HuH-7.5 (cell line): Measurements from ENCODE around the gene NSD2.

Experiments used
- DNase-seq: peaks from one replicate; pipeline ENCODE4 v3.0.0; 2011; ENCODE audit warnings: low spot score

NSD2 gene

DNA sequence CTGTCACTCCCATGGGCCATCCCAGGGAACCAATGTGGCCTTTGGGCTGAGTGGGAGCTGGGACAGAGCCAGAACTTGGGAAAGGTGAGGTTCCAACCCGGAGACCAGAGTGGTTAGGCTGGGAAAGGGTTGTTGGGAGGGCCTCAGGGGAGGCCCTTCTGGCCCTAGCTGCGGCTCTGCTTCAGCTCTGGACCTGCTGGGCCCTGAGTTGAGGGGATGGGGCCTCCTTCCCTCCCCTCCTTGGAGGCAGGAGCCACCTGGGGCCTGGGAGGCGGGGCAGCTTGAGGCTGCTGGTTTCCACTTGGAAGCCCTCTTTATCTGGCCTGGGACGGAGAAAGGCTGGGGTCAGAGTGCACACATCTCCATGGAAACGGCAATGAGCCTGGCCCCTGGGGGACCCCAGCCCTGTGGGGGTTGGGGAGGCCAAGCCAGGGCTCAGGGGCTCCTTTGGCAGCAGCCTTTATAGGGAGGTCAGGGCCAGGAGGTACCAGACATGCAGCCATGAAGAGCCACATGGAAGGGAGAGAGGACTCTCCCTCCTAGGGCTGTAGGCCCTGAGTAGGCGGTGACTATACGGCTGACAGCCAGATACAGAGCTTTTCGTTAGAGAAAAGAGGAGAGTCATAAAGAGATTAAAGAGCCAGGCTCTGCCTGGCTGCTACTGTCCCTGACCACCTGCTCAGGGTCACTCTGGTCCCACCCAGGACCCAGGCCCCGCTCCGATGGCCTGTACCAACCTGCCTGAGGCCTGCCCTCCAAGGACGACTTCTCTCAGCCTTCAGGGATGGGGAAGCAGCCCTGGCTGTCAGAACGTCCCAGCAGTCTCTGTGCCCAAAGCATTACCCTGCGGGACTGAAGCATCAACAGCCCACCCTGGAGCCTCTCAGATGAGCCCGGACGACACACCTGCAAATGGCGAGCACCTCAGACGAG, 6.9 kb upstream of the NSD2 start:
- no peak for DNase-seq

DNA sequence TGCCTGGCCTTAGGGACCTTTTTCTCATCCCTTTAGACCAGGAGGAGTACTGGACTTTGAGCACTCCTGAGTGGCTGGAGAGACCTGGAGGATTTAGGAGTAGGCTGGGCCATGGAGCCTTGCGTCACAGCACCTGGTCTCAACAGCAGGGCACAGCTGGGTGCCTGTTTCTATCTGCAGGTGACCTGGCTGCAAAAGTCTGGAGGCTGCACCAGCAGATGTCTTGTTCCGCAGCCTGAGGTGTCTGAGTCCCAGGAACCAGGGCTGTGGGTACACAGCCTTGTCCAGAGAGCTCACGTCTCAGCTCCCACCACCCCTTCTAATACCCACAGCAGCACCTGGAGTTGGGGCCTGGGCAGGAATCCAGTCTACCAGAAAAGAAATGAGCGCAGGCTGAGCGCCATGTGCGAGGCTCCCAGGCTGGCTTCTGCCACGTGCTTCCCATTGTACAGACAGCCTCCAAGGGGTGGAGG, 5.0 kb upstream of the NSD2 start:
- DNase-seq, result no peak

DNA sequence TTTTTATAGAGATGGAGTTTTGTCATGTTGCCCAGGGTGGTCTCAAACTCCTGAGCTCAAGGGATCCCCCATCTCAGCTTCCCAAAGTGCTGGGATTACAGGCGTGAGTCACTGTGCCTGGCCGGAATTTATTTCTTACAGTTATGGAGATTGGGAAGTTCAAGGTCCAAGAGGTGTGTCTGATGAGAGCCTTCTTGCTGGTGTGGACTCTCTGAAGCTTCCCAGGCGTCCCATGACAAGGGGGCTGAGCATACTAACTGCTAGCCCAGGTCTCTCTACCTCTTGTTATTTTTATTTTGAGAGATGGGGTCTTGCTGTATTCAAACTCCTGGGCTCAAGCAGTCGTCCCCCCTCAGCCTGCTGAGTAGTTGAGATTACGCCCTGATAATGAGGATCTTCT, 2.9 kb upstream of the NSD2 start:
- DNase-seq, result peak; percentile 57

DNA sequence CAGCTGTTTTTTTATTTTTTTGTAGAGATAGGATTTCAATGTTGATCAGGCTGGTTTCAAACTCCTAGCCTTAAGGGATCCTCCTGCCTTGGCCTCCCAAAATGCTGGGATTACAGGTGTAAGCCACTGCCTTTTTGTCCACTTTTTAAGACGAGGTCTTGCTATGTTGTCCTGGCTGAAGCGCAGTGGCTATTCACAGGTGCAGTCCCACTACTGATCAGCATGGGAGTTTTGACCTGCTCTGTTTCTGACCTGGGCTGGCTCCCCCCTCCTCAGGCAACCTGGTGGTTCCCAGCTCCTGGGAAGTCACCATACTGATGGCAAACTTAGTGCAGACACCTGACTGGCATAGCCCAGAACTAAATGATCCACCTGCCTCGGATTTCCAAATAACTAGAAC, 2.3 kb upstream of the NSD2 start:
- no peak for DNase-seq

DNA sequence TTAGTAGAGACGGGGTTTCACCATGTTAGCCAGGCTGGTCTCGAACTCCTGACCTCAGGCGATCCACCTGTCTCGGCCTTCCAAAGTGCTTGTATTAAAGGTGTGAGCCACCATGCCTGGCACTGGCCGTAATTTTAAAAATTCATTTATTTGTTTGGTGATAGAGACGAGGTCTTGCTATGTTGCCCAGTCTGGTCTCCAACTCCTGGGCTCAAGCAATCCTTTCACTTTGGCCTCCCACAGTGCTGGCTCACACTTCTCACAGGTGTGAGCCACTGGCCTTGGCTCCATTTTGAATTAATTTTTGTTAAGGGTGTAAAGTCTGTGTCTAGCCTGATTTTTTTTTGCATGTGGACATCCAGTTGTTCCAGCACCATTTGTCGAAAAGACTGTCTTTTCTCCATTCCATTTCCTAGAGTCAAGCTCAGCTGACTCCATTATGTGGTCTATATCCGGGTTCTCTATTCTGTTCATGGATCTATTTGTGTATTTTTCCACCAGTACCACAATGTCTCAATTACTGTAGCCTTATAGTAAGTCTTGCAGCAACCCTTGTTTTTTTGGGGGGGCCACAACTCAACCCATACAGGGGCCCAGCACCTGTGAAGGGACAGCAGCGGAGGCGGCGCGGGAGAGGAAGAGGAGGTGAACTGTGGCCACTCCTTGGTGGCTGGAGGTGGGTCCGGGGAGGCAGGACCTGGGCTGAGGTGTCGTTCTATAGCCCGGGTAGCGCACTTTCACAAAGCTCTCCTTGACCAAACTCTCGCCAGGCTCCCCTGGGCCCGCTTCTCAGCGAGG, 1.5 kb upstream of the NSD2 start:
- DNase-seq, result peak; percentile 68

DNA sequence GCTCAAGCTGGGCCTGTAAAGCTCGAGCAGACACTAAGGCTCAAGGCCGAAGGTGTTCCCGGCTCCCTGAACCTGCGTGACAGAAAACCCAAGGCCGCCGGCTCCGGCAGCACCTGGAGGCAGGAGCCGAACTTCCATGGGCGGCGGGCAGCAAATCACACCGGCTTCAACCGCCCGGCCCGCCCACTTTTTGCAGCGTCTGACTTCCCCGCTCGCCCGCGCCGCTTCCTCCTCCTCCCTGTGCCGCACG, 940 bp upstream of the NSD2 start:
- peak; percentile 87 for DNase-seq

DNA sequence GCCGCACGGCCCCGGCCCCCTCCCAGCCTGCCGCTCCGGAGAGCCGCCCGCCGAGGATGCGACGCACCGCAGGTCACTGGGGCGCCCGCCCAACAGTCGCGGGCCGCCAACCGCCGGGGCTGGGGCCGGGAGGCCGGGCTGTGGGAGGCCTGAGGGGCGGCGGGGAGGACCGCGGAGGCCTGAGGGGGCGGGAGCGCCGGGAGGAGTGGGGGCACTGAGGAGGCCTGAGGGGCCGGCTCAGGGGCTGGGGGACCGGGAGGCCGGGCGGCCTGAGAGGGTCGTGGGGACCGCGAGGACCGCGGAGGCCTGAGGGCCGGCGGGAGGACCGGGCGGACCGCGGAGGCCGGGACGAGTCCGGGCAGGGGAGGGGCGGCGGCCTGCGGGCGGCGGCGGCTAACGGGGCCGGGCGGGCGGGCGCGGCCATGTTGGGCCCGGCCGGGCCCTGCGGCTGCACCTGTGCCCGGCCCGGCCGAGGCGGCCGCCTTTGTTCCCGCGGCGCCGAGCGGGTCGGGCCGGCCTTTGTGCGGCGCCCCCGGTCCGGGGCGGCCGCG, 353 bp downstream of the NSD2 start:
- DNase-seq, result peak; percentile 67

DNA sequence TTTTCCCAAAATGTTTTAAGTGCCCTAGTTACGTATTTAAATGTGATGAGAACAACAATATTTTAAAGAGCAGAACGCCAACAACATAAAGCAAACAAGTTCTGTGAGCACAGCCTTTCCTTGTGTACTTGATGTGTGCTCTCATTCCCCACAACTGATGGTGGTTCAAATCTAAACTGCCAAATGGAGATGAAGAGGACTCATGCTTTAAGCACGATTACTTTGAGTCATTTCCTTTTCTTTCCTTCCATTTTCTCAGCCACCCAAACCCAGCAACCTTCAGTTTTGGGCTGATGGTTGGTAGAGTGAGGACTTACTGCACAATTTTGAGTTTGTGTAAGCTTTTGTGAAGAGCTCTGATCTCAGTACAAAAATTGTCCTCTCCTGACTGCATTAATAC, 1.7 kb downstream of the NSD2 start:
- DNase-seq, result no peak

DNA sequence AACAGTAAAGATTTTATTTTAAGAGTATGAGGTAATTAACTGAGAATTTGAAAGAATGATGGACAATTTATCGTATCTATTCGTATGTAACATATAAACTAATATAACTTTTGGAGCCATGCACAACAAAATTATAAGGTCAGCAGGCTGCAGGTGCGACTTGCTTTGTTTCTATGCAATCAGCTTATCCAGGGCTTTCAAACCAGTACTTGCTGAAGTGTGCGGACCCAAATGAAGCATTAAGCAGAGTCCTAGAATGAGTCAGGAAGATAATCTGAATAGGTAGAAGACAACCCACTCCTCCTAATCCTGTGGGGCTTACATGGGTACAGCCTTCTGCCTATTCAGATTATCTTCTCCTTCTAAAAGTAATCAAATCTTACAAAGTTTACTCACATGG, 2.1 kb downstream of the NSD2 start:
- no peak for DNase-seq

DNA sequence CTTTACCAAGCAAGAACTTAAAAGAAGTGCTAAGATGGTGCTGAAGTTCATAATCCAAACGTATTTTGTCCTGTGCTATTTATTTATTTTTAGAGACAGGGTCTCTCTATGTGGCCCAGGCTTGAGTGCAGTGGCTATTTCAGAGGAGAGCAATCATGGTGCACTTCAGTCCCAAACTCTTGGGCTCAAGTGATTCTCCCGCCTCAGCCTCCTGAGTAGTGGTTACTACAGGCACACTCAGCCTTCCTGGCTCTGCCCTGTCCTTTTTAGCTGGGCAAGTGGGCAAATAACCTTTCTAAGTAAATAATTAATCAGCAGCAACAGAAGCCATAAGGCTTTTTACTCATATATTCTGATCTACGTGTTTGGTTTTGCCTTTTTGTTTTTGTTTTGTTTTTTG, 2.6 kb downstream of the NSD2 start:
- no peak for DNase-seq

DNA sequence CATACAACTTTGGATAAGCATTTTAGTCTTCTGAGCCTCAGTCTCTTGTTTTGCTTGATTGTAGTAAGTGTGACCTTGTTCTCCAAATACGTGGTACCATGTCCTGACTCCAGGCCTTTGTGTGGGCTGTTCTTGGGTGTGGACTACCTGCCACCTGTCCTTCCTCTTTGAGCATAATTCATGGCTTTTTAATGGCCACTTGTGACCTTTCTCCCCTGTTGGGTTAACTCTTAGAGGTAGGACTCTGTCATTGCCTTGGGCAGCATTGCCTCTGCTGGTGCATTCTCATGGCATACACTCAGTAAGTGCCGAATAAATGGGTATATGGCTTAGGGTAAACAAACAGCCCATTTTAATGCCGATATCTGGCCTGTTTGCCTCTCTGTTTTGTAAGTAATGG, 3.0 kb downstream of the NSD2 start:
- no peak for DNase-seq

DNA sequence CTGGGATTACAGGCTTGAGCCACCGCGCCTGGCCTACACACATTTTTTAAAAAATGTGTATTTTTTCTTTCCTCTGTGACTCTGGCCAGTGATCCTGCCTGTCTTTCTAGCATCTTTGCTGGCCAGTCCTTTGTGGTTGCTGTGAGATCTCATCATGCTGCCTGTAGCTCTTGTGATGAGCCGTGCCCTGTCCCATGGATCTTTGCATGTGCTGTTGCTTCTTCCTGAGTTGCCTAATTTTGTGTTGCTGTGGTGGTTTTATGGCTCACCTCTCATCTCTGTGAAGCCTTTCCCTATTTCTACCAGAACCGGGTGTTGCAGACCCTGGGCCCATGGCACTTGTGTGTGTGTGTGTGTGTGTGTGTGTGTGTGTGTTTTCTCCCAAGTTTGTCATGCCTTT, 8.3 kb downstream of the NSD2 start:
- DNase-seq, result no peak

DNA sequence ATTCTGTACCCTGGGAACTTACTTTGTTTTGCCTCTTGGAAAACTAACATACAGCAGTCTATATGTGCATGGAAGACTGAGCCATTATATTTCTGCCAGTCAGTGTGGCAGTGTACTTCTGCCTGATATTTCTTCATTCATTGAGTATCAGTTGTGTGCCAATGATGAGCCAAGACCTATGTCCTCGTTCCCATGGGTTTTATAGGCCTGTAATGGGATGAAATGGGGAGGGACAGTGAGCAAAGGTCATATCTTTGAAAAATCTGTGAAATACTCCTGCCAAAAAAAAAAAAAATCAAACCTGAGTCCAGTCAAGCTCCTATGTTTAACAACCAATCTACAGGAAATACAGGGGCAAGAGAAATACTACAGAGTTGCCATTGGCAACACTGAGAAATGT, 9.1 kb downstream of the NSD2 start:
- no peak for DNase-seq

DNA sequence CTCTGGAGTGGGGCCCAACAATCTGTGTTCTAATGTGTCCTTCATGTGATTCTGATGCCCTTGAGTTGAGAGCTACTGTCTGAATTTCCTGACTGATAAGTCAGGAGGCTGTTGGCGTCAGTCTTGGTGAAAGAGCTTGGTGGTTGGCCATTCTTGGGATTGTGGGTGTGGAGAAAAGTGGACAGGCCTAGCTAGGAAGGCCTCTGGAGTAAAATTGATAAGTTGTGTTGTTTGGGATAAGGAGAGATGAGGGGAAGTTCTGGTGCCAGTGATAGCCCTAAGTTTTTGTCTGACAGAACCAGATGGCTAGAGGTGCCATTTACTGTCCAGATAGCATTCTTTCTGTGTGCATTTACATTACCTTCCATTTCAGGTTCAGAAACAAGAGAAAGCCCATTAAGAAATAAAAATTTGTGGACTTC, 11.7 kb downstream of the NSD2 start:
- DNase-seq, result no peak

DNA sequence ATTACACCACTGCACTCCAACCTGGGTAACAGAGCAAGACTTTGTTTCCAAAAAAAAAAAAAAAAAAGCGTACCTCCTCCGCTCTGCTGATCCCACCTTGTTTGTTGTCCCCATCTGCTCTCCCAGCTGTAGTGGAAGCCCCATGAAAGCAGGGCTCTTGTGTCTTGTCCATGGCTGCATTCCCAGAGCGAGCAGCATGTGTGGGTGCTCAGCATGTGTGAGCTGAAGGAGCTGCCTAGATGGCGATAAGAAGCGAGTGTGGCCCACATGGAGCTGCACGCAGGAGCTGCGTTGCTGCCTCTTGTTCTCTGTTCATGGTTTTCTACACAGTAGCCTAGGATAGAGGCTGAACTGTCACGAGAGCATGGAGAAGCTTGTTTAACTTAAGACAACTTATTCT, 12.4 kb downstream of the NSD2 start:
- no peak for DNase-seq

DNA sequence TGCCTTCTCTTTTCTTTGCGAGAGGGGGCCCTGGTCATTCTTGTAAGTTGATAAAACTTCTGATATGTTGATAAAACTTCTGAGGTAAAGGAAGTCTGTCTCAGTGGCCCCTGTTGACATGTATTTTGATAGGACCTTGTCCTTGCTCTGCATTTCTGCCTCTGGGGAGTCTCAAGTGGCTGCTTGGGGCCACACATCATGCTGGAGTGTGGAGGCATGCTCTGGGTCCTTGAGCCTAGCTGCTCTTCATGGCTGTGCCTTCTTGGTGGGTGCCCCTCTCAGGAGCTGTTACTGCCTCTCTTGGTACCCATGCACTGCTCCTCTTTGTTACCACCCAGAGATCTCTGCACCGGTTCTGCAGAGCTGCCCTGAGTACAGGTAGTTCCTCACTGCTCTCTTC, 14.2 kb downstream of the NSD2 start:
- no peak for DNase-seq

DNA sequence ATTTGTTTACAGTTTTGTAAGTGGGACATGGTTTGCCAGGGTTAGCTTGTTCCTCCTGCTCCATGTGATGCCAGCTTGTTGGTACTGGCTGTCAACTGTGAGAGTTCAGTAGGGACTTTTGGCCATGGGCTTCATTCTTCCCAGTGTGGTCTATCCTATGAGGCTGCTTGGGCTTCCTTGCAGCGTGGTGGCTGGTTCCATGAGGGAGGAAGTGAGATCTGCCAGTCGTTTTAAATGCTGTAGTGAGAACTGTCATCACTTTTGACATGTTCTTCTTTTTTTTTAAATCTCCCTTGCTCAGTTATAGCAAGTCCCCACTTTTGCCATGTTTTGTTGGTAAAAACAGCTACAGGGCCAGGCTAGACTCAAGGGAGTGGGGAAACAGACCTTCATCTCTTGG, 15.9 kb downstream of the NSD2 start:
- DNase-seq, result no peak

DNA sequence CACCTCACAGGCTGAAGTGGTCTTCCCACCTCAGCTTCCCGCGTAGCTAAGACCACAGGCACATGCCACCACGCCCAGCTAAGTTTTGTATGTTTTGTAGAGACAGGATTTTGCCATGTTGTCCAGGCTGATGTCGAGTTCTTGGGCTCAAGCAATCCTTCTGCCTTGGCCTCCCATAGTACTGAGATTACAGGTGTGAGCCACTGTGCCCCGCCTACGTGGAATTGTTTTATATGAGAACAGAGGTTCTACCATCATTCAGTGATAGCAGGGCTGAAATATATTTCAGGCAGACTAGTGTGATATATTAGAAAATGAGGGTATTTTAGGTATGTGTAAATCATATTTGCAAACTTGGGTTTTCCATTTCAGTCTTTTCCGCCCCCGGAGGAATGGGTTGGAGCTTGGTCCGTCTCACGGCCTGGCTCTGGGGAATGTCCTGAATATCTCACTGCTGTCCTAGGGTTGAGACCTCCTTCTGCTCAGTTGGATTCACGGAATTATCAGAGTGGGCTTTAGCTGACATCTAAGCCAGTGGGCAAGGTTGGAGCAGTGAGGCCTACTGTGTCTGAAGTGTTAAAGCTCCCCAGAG, 19.9 kb downstream of the NSD2 start:
- no peak for DNase-seq

DNA sequence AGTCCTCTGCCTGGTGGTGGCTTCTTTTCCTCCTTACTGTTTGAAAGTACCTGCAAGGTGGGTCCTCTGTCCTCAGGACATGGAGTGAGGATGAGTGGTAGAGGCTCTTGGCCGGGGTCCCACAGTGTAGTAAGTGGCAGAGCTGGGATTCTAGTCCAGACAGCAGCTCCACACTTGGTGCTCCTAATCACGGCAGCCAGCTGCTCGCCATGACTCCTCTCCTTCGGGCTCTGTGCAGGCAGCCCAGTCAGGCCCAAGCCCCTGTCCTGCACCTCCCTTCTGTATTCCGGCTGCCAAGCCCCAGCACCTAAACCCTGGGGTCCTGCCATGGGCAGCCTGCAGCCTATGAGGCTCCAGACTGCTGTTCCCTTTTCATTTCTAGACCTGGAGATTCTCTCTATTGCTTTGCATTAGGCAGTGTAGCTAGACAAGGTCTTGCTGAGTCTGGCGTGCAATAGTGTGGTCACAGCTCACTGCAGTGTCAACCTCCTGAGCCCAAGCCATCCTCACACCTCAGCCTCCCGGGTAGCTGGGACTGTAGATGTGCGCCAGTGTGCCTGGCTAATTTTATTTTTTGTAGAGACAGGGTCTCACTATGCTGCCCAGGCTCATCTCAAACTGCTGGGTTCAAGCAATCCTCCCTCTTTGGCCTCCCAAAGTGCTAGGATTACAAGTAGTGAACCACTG, 24.9 kb downstream of the NSD2 start:
- no peak for DNase-seq

DNA sequence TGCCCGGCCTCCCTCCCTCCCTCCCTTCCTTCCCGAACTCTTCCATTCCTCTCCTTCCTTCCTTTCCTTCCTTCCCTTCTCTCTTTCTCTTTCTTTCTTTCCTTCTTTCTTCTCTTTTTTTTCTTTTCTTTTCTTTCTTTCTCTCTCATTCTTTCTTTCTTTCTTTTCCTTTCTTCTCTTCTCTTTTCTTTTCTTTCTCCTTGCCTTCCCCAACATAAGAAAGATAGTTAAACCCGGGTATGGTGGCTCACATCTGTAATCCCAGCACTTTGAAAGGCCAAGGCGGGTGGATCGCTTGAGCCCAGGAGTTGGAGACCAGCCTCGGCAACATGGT, 25.4 kb downstream of the NSD2 start:
- no peak for DNase-seq

DNA sequence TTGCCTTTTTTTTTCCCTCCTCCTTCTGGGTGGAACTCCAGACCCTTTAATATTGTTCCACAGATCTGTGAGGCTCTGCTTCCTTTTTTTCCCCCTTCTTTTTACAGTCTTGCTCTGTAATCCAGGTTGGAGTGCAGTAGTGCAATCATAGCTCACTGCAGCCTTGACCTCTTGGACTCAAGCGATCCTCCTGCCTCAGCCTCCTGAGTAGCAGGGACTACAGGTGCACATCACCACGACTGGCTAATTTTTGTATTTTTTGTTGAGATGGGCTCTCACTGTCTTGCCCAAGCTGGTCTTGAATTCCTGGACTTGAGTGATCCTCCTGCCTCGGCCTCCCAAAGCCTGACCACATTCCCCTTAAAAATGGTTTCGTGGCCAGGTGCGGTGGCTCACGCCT, 26.8 kb downstream of the NSD2 start:
- DNase-seq, result no peak

DNA sequence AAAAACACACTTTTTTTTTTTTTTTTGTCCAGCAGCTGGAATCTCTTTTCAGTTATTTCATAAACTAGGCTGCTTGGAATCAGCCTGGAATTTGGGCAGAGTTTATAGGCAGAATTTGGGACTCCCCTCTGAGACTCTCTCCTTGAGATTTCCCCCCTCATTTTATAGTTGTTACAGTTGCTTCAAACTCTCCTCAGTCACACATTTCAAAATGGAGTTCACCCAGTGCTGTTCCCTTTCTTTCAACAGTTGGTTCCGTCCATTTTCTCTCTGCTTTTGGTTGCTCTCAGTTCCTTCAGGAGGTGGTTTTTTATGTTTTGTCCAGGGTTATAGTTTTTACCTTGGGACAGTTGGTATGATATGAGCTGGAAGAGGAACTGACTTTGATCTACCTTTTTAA, 27.5 kb downstream of the NSD2 start:
- DNase-seq, result no peak
